ENCODE results near the gene YARS2. TPM values are rescaled to one million over a fixed set of nuclear protein-coding genes. Genes with fewer than 3 reads are reported as not detected.

The YARS2 gene
- total and polyA plus RNA-seq, 2 of the 13 experiments (the other 11 are each of a cell fraction or from before 2014, with no cell fraction given) = 17.9 to 39.6 TPM

GRCh38 chr12:32768518-32768917 lies 12.8 kb upstream of the YARS2 start (continued):
- TF ChIP-seq ZNF138 (CRISPR knock-in tag; IDR thresholded peaks at IDR 0.05; ENCODE audit: low read depth) (no peak), MIXL1 (CRISPR knock-in tag; IDR thresholded peaks at IDR 0.05) (no peak), SKI (IDR thresholded peaks at IDR 0.05; ENCODE audit: partially characterized antibody) (no peak), SOX5 (CRISPR knock-in tag; IDR thresholded peaks at IDR 0.05; ENCODE audit: borderline replicate concordance) (no peak), NR2C2 (CRISPR knock-in tag; IDR thresholded peaks at IDR 0.05; ENCODE audit: borderline replicate concordance) (no peak), ZNF558 (CRISPR knock-in tag; IDR thresholded peaks at IDR 0.05; ENCODE audit: borderline replicate concordance) (no peak)

GRCh38 chr12:32765906-32766305 lies 10.2 kb upstream of the YARS2 start:
- Histone ChIP-seq H3K9ac (ENCODE audit: insufficient read depth, low read depth, low read length) (no peak overlapping the region), H4K20me1 (ENCODE audit: insufficient read depth, low read length) (no peaks in the 10 kb centered on the region), H3K27me3 (ENCODE audit: control insufficient read depth in 1 of 2, insufficient read depth in 2 of 2, low read length in 2 of 2) (peaks cover 0 to 12% of the 10 kb centered on the region in 2 experiments; a peak in 2 of 5 replicates), H3K79me2 (ENCODE audit: insufficient read depth, low read length) (no peaks in the 10 kb centered on the region), H3K36me3 (replicated peaks in 1 of 2; ENCODE audit: control insufficient read depth in 1 of 2, insufficient read depth in 2 of 2, low read length in 2 of 2) (no peaks in the 10 kb centered on the region), H3K4me3 (replicated peaks in 1 of 3; ENCODE audit: insufficient read depth in 1 of 3, low read depth in 2 of 3, low read length in 3 of 3) (no peak overlapping the region), H3K9me3 (ENCODE audit: low read length) (no peaks in the 10 kb centered on the region), H2AFZ (ENCODE audit: low read length) (no peak overlapping the region), H3K27ac (ENCODE audit: extremely low read length, insufficient read depth, low read length) (no peak overlapping the region), H3K4me2 (ENCODE audit: low read depth, low read length) (no peak overlapping the region), H3K4me1 (ENCODE audit: insufficient read depth, low read length) (no peaks in the 10 kb centered on the region)
- in situ Hi-C loops (cut with HindIII; ENCODE audit: extremely low pct_ligation_motif_present, low pct_unique_long_range_greater_than_20kb) = loop anchor here (25.0 kb wide), 1 partner anchor 646 kb away; no protein-coding TSS in a partner anchor
- no peak for ATAC-seq
- WGBS (ENCODE audit: low lambda C conversion rate) = 1% methylated on average over 4 of the region's 4 CpGs
- no TSS peak for BruUV-seq (replicated peaks)
- CTCF ChIA-PET (ENCODE audit: low intra/inter-chr PET ratio, low total read pairs) = no interaction called here
- intact Hi-C loops (cut with micrococcal nuclease; ENCODE audit: unreplicated experiment) = no loop called here
- POLR2A ChIA-PET = interaction anchor here (0.6 kb wide), 1 partner anchor 1256 kb away, joined by 3 read pairs; no protein-coding TSS in a partner anchor
- FAIRE-seq = no peak
- TF ChIP-seq HMG20A (CRISPR knock-in tag; IDR thresholded peaks at IDR 0.05; ENCODE audit: borderline replicate concordance) = no peak
- no peak for TF ChIP-seq ZNF24 (IDR thresholded peaks at IDR 0.05)
- no peak for TF ChIP-seq FOXK2 (IDR thresholded peaks at IDR 0.05)
- TF ChIP-seq TBX2 (CRISPR knock-in tag; IDR thresholded peaks at IDR 0.05; ENCODE audit: borderline replicate concordance) = no peak
- TF ChIP-seq ZSCAN22 (CRISPR knock-in tag; IDR thresholded peaks at IDR 0.05) = no peak
- no peak for TF ChIP-seq ZNF629 (CRISPR knock-in tag; conservative IDR thresholded peaks at IDR 0.05)
- TF ChIP-seq ZXDC (CRISPR knock-in tag; IDR thresholded peaks at IDR 0.05) = no peak
- no peak for TF ChIP-seq TEAD3 (CRISPR knock-in tag; optimal IDR thresholded peaks at IDR 0.05; ENCODE audit: borderline replicate concordance)
- TF ChIP-seq ZNF230 (CRISPR knock-in tag; IDR thresholded peaks at IDR 0.05) = no peak
- no peak for TF ChIP-seq CEBPG (CRISPR knock-in tag; IDR thresholded peaks at IDR 0.05)
- no peak for TF ChIP-seq JDP2 (CRISPR knock-in tag; IDR thresholded peaks at IDR 0.05; ENCODE audit: borderline replicate concordance)
- no peak for DNase-seq (ENCODE audit: low spot score)

Measured in HepG2 (cell line).